HG02588 (cell line): ENCODE data around the gene HSPA1B.

Source experiments
- ATAC-seq: cut with Tn5 transposase; IDR thresholded peaks from one replicate; pipeline ENCODE4 v1.9.1; 2021; ENCODE audit warnings: mild to moderate bottlenecking, moderate library complexity; ENCODE audit not compliant: unreplicated experiment

The HSPA1B gene

DNA sequence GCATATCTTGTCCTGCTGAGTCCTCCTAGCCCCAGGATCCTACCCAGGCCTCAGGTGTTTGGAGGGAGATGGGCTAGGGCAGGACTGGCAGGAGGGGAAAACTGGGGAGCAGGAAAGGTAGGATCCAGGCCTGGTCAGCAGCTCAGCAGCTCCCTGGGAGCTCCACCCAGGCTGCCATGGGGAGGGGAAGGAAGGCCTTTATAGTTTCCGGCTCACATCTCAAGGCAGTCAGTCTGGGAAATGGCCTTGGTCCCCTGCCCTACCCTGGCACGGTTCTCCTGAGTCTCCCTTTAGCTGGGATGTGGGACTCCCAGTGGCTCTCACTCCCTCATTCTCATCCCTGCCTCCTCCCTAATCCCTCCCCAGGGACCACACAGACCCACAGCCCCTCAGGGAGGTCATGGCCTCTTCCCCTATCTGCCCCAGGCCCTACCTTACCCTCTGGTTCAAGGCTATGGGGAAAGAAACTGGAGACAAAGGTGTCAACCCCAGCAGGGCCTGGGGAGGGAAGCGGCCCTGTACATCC lies 49.6 kb downstream of the HSPA1B start:
- no peak for ATAC-seq

DNA sequence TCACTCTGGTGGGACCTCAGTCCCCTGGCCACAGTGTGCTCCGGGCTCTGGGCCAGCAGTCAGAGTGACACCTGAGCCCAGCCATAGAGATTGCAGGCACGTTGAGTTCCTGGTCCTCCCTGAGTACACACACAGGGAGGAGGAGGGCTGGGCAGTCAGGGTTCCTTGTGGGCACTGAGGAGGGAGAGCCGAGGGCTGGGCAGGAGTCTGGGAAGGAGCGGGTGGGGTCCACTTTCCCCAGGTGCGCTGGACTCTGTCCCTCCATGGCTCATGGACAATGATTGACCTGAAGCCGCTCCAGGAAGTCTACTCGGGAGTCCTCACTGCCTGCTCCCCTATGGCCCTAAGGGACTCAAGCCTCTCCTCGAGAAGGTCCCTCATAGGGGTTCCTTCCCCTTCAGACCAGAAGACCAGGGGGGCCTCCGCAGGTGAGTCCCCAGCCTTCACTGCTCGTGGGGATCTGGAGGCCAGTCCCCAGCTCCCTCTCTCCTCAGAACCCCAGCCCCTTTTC lies 50.2 kb downstream of the HSPA1B start:
- ATAC-seq, result no peak

- no peak for ATAC-seq
Observed at GRCh38 chr6:31878222-31878621, 50.7 kb downstream of the HSPA1B start.

- no peak for ATAC-seq
Observed at GRCh38 chr6:31878726-31879125, 51.2 kb downstream of the HSPA1B start, which contains the start of gene SLC44A4. SLC44A4 (minus strand) TSS chr6:31878997; CDS start chr6:31878980, 17 bp downstream.

GRCh38 chr6:31879143-31879542 lies 51.6 kb downstream of the HSPA1B start:
- no peak for ATAC-seq
